Measurements from ENCODE around the gene CD81.

DNA sequence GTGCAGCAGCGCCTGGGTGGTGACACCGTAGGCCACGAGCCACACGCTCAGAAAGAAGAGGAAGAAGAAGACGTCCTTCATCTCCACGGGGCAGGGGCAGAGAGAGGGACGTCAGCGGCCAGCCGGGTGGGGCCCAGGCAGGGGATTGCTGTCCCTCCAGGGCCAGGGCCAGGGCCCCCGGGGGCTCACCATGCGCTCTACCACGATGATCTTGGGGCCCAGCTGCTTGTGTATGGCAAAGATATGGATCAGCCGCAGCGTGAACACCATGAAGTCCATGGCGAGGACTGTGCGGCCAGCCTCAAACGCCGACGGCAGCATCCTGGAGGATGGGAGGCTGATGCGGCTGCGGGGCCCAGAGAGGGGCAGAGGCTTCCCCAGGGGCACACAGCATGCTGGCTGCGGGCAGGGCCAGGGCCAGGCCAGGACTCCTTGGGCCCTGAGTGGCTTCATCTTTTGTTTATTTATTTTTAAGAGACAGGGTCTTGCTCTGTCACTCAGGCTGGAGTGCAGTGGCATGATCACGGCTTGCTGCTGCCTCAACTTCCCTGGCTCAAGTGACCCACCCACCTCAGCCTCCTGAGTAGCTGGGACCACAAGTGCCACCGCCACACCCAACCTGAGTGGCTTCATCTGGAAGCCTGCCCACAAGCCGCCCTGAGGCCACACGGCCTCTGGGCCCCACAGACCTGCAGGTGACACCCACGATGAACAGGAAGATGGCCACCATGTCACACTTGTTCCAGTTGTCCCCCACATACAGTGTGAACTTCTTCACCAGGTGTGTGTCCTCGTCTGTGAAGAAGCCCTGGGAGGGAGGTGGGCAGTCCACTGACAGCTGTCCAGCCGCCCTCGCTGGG is 34.6 kb downstream of the CD81 start:
- TF ChIP-seq, protein P1, sequence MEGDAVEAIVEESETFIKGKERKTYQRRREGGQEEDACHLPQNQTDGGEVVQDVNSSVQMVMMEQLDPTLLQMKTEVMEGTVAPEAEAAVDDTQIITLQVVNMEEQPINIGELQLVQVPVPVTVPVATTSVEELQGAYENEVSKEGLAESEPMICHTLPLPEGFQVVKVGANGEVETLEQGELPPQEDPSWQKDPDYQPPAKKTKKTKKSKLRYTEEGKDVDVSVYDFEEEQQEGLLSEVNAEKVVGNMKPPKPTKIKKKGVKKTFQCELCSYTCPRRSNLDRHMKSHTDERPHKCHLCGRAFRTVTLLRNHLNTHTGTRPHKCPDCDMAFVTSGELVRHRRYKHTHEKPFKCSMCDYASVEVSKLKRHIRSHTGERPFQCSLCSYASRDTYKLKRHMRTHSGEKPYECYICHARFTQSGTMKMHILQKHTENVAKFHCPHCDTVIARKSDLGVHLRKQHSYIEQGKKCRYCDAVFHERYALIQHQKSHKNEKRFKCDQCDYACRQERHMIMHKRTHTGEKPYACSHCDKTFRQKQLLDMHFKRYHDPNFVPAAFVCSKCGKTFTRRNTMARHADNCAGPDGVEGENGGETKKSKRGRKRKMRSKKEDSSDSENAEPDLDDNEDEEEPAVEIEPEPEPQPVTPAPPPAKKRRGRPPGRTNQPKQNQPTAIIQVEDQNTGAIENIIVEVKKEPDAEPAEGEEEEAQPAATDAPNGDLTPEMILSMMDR (IDR thresholded peaks at IDR 0.05; ENCODE audit: low read depth, low read length) = no peak
- no peak for TF ChIP-seq MYC (IDR thresholded peaks at IDR 0.05; ENCODE audit: low read depth, low read length)
